HepG2 (cell line): ENCODE measurements around the gene TFB1M. TPM values are rescaled to one million over a fixed set of nuclear protein-coding genes. Genes with fewer than 3 reads are reported as not detected.

Source experiments
- AKAP8 ChIP-seq: sonication (generic); formaldehyde crosslinking; IDR thresholded peaks from 2 replicates; pipeline ENCODE4 v1.5.1; 2020; ENCODE audit warnings: mild to moderate bottlenecking, missing genetic modification reagents
- GLI4 ChIP-seq: sonication (generic); formaldehyde crosslinking; IDR thresholded peaks from 2 replicates; pipeline ENCODE4 v1.5.1; 2020; ENCODE audit warnings: missing genetic modification reagents, mild to moderate bottlenecking, moderate library complexity, borderline replicate concordance
- MAF1 ChIP-seq: sonication (generic); formaldehyde crosslinking; IDR thresholded peaks from 2 replicates; pipeline ENCODE4 v1.5.0; 2020; ENCODE audit warnings: missing genetic modification reagents, borderline replicate concordance
- NR1H2 ChIP-seq: sonication (generic); formaldehyde crosslinking; IDR thresholded peaks from 2 replicates; pipeline ENCODE4 v1.8.1; 2022; ENCODE audit warnings: low read depth, missing genetic modification reagents, borderline replicate concordance
- PCBP1 ChIP-seq: fragments of 200-400 bp; formaldehyde crosslinking; IDR thresholded peaks from 2 replicates; pipeline ENCODE4 v1.6.1; 2017; ENCODE audit warnings: mild to moderate bottlenecking, low read depth, low read length, borderline replicate concordance
- SAFB2 ChIP-seq: sonication (generic); formaldehyde crosslinking; IDR thresholded peaks from 2 replicates; pipeline ENCODE4 v1.5.1; 2020; ENCODE audit warnings: missing genetic modification reagents, low read depth, mild to moderate bottlenecking, borderline replicate concordance
- SALL2 ChIP-seq: sonication (generic); formaldehyde crosslinking; IDR thresholded peaks from 2 replicates; pipeline ENCODE4 v1.8.1; 2023; ENCODE audit warnings: mild to moderate bottlenecking, missing genetic modification reagents, inconsistent platforms
- SOX13 ChIP-seq, 3 experiments: fragments of 450-650 bp in 1 of 3; sonication (generic) in 1 of 3; formaldehyde crosslinking in 1 of 3; IDR thresholded peaks in 2 of 3; conservative IDR thresholded peaks in 1 of 3; 2 replicates each; pipeline versions ENCODE4 v1.5.0 to v1.6.1; 2016 to 2020; ENCODE audit warnings: antibody characterized with exemption in 1 of 3, mild to moderate bottlenecking in 1 of 3, missing compliant biosample characterization in 1 of 3, missing genetic modification reagents in 1 of 3, moderate library complexity in 1 of 3
- SOX5 ChIP-seq: IDR thresholded peaks from 2 replicates; pipeline ENCODE4 v1.6.1; 2016; ENCODE audit warnings: borderline replicate concordance
- SOX6 ChIP-seq, 2 experiments: fragments of 450-650 bp in 1 of 2; sonication (generic) in 1 of 2; formaldehyde crosslinking in 1 of 2; IDR thresholded peaks; 2 replicates each; pipeline versions ENCODE4 v1.4.0 to v1.6.1; 2017 to 2020; ENCODE audit warnings: antibody characterized with exemption in 1 of 2, mild to moderate bottlenecking in 1 of 2, missing genetic modification reagents in 1 of 2
- SRSF4 ChIP-seq: fragments of 200-400 bp; formaldehyde crosslinking; IDR thresholded peaks from one replicate; pipeline ENCODE4 v1.6.1; 2018; ENCODE audit warnings: mild to moderate bottlenecking, low read depth, low read length, moderate library complexity; ENCODE audit not compliant: poor library complexity, severe bottlenecking
- ZFP90 ChIP-seq: sonication (generic); formaldehyde crosslinking; IDR thresholded peaks from 2 replicates; pipeline ENCODE4 v1.8.0; 2022; ENCODE audit warnings: missing genetic modification reagents, mild to moderate bottlenecking, inconsistent platforms, borderline replicate concordance
- ZNF124 ChIP-seq: sonication (generic); formaldehyde crosslinking; IDR thresholded peaks from 2 replicates; pipeline ENCODE4 v1.4.0; 2020; ENCODE audit warnings: missing genetic modification reagents
- ZNF432 ChIP-seq: sonication (generic); formaldehyde crosslinking; IDR thresholded peaks from 2 replicates; pipeline ENCODE4 v1.5.0; 2020; ENCODE audit warnings: missing genetic modification reagents, mild to moderate bottlenecking, borderline replicate concordance
- ZNF446 ChIP-seq: sonication (generic); formaldehyde crosslinking; IDR thresholded peaks from 2 replicates; pipeline ENCODE4 v1.5.0; 2020; ENCODE audit warnings: mild to moderate bottlenecking, missing genetic modification reagents
- ZNF816 ChIP-seq: sonication (generic); formaldehyde crosslinking; IDR thresholded peaks from 2 replicates; pipeline ENCODE4 v1.8.0; 2022; ENCODE audit warnings: missing genetic modification reagents, mild to moderate bottlenecking, borderline replicate concordance
- polyA plus RNA-seq, 8 experiments: library from polyadenylated mRNA; depleted of rRNA in 3 of 8; stranded (reverse) in 7 of 8; unstranded in 1 of 8; fragments of >200 nt; fragmentation: Illumina TruSeq in 4 of 8; extraction: Trizol in 4 of 8; gene quantifications; 2 replicates each; pipeline versions ENCODE4 v1.2.1 to v1.2.3, GENCODE V29; 2011 to 2016; ENCODE audit warnings: low read depth in 4 of 8, missing spikeins in 1 of 8, mixed read lengths in 1 of 8; ENCODE audit not compliant: insufficient read depth in 1 of 8
- total RNA-seq, 5 experiments: library from RNA; depleted of rRNA; stranded (reverse); fragments of >200 nt; fragmentation: Illumina TruSeq; extraction: Trizol; gene quantifications; 2 replicates each; pipeline ENCODE4 v1.2.3, GENCODE V29; 2016; ENCODE audit warnings: low read depth in 1 of 5
- TF ChIP-seq, protein P1 (sequence below): sonication (generic); formaldehyde crosslinking; IDR thresholded peaks from 2 replicates; pipeline ENCODE4 v1.9.0; 2021; ENCODE audit warnings: missing genetic modification reagents, borderline replicate concordance
- TF ChIP-seq, protein P2 (sequence below): sonication (generic); formaldehyde crosslinking; IDR thresholded peaks from 2 replicates; pipeline ENCODE4 v1.5.0; 2020; ENCODE audit warnings: missing genetic modification reagents
- TF ChIP-seq, protein P3 (sequence below): sonication (generic); formaldehyde crosslinking; IDR thresholded peaks from 2 replicates; pipeline ENCODE4 v1.4.0; 2020; ENCODE audit warnings: mild to moderate bottlenecking, missing genetic modification reagents
- TF ChIP-seq, protein P4 (sequence below): sonication (generic); formaldehyde crosslinking; IDR thresholded peaks from 2 replicates; pipeline ENCODE4 v1.4.0; 2020; ENCODE audit warnings: missing genetic modification reagents

Gene TFB1M
- total and polyA plus RNA-seq, 2 of the 13 experiments (the other 11 are each of a cell fraction or from before 2014, with no cell fraction given), result 91.4 to 122 TPM

DNA sequence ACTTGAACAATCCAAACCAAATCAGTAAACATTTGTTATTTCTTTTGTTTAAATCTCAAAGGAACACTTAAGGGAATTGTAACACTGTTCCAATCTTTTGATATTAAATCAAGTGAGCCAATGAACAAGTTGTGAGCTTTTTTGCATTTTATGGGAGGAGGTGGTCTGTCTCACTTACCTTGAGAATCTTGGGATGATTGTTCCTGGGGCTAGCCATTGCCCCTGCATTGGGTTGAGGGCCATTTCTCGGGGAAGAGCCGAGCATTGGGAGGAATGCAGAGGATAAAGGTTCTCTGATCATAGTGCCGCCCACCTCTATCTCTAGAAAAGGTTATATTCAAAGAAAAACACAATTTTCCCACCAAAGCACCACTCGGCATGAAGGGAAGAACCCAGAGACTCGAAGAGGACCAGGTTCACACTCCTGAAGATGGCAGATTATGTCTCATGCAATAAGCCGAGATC is 13.8 kb upstream of the TFB1M start (continued):
- no peak for TF ChIP-seq SAFB2 (CRISPR knock-in tag)
- TF ChIP-seq MAF1 (CRISPR knock-in tag), result 0 out of 2 replicates have a peak, but pooled peaks have one; percentile 56
- TF ChIP-seq GLI4 (CRISPR knock-in tag), result 0 out of 2 replicates have a peak, but pooled peaks have one; percentile 13
- TF ChIP-seq ZNF124 (CRISPR knock-in tag), result no peak
- TF ChIP-seq PCBP1, result no peak
- TF ChIP-seq SALL2 (CRISPR knock-in tag), result no peak
- TF ChIP-seq SOX5 (CRISPR knock-in tag), result no peak
- TF ChIP-seq, protein P1, sequence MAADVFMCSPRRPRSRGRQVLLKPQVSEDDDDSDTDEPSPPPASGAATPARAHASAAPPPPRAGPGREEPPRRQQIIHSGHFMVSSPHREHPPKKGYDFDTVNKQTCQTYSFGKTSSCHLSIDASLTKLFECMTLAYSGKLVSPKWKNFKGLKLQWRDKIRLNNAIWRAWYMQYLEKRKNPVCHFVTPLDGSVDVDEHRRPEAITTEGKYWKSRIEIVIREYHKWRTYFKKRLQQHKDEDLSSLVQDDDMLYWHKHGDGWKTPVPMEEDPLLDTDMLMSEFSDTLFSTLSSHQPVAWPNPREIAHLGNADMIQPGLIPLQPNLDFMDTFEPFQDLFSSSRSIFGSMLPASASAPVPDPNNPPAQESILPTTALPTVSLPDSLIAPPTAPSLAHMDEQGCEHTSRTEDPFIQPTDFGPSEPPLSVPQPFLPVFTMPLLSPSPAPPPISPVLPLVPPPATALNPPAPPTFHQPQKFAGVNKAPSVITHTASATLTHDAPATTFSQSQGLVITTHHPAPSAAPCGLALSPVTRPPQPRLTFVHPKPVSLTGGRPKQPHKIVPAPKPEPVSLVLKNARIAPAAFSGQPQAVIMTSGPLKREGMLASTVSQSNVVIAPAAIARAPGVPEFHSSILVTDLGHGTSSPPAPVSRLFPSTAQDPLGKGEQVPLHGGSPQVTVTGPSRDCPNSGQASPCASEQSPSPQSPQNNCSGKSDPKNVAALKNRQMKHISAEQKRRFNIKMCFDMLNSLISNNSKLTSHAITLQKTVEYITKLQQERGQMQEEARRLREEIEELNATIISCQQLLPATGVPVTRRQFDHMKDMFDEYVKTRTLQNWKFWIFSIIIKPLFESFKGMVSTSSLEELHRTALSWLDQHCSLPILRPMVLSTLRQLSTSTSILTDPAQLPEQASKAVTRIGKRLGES (CRISPR knock-in tag), result 0 out of 2 replicates have a peak, but pooled peaks have one; percentile 1
- peak; percentile 14 for TF ChIP-seq SRSF4
- TF ChIP-seq, protein P2, sequence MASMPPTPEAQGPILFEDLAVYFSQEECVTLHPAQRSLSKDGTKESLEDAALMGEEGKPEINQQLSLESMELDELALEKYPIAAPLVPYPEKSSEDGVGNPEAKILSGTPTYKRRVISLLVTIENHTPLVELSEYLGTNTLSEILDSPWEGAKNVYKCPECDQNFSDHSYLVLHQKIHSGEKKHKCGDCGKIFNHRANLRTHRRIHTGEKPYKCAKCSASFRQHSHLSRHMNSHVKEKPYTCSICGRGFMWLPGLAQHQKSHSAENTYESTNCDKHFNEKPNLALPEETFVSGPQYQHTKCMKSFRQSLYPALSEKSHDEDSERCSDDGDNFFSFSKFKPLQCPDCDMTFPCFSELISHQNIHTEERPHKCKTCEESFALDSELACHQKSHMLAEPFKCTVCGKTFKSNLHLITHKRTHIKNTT, result no peak
- no peak for TF ChIP-seq SOX13 (IDR thresholded peaks at IDR 0.05)
- no peak for TF ChIP-seq SOX13 (CRISPR knock-in tag; conservative IDR thresholded peaks at IDR 0.05 in 1 of 2, IDR thresholded peaks at IDR 0.05 in 1 of 2)
- peak; percentile 73; the same call in 1 of the 2 replicates for TF ChIP-seq ZNF816 (CRISPR knock-in tag)
- no peak for TF ChIP-seq ZNF432 (CRISPR knock-in tag)
- TF ChIP-seq, protein P3, sequence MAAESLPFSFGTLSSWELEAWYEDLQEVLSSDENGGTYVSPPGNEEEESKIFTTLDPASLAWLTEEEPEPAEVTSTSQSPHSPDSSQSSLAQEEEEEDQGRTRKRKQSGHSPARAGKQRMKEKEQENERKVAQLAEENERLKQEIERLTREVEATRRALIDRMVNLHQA, result no peak
- no peak for TF ChIP-seq ZNF446 (CRISPR knock-in tag)
- no peak for TF ChIP-seq NR1H2 (CRISPR knock-in tag)
- no peak for TF ChIP-seq SOX6 (IDR thresholded peaks at IDR 0.05)
- TF ChIP-seq SOX6 (CRISPR knock-in tag; IDR thresholded peaks at IDR 0.05), result no peak
- no peak for TF ChIP-seq AKAP8 (CRISPR knock-in tag)
- TF ChIP-seq, protein P4, sequence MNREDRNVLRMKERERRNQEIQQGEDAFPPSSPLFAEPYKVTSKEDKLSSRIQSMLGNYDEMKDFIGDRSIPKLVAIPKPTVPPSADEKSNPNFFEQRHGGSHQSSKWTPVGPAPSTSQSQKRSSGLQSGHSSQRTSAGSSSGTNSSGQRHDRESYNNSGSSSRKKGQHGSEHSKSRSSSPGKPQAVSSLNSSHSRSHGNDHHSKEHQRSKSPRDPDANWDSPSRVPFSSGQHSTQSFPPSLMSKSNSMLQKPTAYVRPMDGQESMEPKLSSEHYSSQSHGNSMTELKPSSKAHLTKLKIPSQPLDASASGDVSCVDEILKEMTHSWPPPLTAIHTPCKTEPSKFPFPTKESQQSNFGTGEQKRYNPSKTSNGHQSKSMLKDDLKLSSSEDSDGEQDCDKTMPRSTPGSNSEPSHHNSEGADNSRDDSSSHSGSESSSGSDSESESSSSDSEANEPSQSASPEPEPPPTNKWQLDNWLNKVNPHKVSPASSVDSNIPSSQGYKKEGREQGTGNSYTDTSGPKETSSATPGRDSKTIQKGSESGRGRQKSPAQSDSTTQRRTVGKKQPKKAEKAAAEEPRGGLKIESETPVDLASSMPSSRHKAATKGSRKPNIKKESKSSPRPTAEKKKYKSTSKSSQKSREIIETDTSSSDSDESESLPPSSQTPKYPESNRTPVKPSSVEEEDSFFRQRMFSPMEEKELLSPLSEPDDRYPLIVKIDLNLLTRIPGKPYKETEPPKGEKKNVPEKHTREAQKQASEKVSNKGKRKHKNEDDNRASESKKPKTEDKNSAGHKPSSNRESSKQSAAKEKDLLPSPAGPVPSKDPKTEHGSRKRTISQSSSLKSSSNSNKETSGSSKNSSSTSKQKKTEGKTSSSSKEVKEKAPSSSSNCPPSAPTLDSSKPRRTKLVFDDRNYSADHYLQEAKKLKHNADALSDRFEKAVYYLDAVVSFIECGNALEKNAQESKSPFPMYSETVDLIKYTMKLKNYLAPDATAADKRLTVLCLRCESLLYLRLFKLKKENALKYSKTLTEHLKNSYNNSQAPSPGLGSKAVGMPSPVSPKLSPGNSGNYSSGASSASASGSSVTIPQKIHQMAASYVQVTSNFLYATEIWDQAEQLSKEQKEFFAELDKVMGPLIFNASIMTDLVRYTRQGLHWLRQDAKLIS (CRISPR knock-in tag), result 0 out of 2 replicates have a peak, but pooled peaks have one; percentile 99
- TF ChIP-seq ZFP90 (CRISPR knock-in tag), result no peak
